ENCODE results near the gene TOR2A. TPM values are rescaled to one million over a fixed set of nuclear protein-coding genes. Genes with fewer than 3 reads are reported as not detected.

TOR2A gene
- total RNA-seq, 2 donors from 2014 or later: 15.7 to 16.7 TPM

GRCh38 chr9:127720865-127721227 is 14.2 kb downstream of the TOR2A start:
- no peak for TF ChIP-seq CTCF (conservative IDR thresholded peaks at IDR 0.05)
- Mint-ChIP-seq H3K27me3 (ENCODE audit: insufficient read depth) (no peaks in the 10 kb centered on the region), H3K27ac (no peak overlapping the region), H3K9me3 (no peaks in the 10 kb centered on the region), H3K4me3 (no peak overlapping the region), H3K4me1 (peaks cover 5% of the 10 kb centered on the region), H3K36me3 (ENCODE audit: low read depth) (no peaks in the 10 kb centered on the region)
- no peaks in the 10 kb centered on the region for H3K36me3 ChIP-seq (ENCODE audit: control insufficient read depth, insufficient read depth, low read length)
- no peak overlapping the region for H3K27ac ChIP-seq (ENCODE audit: low read depth, low read length)
- H3K4me3 ChIP-seq (ENCODE audit: low read length): no peak overlapping the region
- DNase-seq: no peak
- no peaks in the 10 kb centered on the region for H3K4me1 ChIP-seq (ENCODE audit: control insufficient read depth, insufficient read depth, low read length)
- no peaks in the 10 kb centered on the region for H3K27me3 ChIP-seq (ENCODE audit: control insufficient read depth, insufficient read depth, low read length, poor library complexity, severe bottlenecking)
- H3K9ac ChIP-seq (ENCODE audit: extremely low read depth, low read length, poor library complexity, severe bottlenecking): no peak overlapping the region
- H3K9me3 ChIP-seq (ENCODE audit: control insufficient read depth, low read length): no peaks in the 10 kb centered on the region

GRCh38 chr9:127720031-127720864 is 14.8 kb downstream of the TOR2A start:
- Histone ChIP-seq H3K4me1 (ENCODE audit: control insufficient read depth, insufficient read depth, low read length) (no peaks in the 10 kb centered on the region), H3K9ac (ENCODE audit: extremely low read depth, low read length, poor library complexity, severe bottlenecking) (no peak overlapping the region), H3K27ac (ENCODE audit: low read depth, low read length) (no peak overlapping the region), H3K4me3 (ENCODE audit: low read length) (no peak overlapping the region), H3K27me3 (ENCODE audit: control insufficient read depth, insufficient read depth, low read length, poor library complexity, severe bottlenecking) (no peaks in the 10 kb centered on the region), H3K9me3 (ENCODE audit: control insufficient read depth, low read length) (no peaks in the 10 kb centered on the region), H3K36me3 (ENCODE audit: control insufficient read depth, insufficient read depth, low read length) (no peaks in the 10 kb centered on the region)
- no peaks in the 10 kb centered on the region for H3K27me3 Mint-ChIP-seq (ENCODE audit: insufficient read depth)
- no peak for DNase-seq
- H3K4me3 Mint-ChIP-seq: no peak overlapping the region
- no peak for TF ChIP-seq CTCF (conservative IDR thresholded peaks at IDR 0.05)
- H3K36me3 Mint-ChIP-seq (ENCODE audit: low read depth): no peaks in the 10 kb centered on the region
- H3K4me1 Mint-ChIP-seq: peaks cover 5% of the 10 kb centered on the region
- H3K27ac Mint-ChIP-seq: no peak overlapping the region
- H3K9me3 Mint-ChIP-seq: no peaks in the 10 kb centered on the region
- WGBS, 2 experiments (ENCODE audit: insufficient coverage in 1 of 2, insufficient read length in 1 of 2): 89 to 90% methylated on average over 7 to 12 of the region's 12 CpGs

- Mint-ChIP-seq H3K36me3 (ENCODE audit: low read depth) (no peaks in the 10 kb centered on the region), H3K27me3 (ENCODE audit: insufficient read depth) (peaks cover 2% of the 10 kb centered on the region), H3K27ac (no peak overlapping the region), H3K9me3 (no peaks in the 10 kb centered on the region), H3K4me1 (peaks cover 5% of the 10 kb centered on the region), H3K4me3 (no peak overlapping the region)
- TF ChIP-seq CTCF (conservative IDR thresholded peaks at IDR 0.05): no peak
- Histone ChIP-seq H3K4me3 (ENCODE audit: low read length) (no peak overlapping the region), H3K36me3 (ENCODE audit: control insufficient read depth, insufficient read depth, low read length) (no peaks in the 10 kb centered on the region), H3K9ac (ENCODE audit: extremely low read depth, low read length, poor library complexity, severe bottlenecking) (no peak overlapping the region), H3K27ac (ENCODE audit: low read depth, low read length) (no peak overlapping the region), H3K4me1 (ENCODE audit: control insufficient read depth, insufficient read depth, low read length) (no peaks in the 10 kb centered on the region), H3K9me3 (ENCODE audit: control insufficient read depth, low read length) (no peaks in the 10 kb centered on the region), H3K27me3 (ENCODE audit: control insufficient read depth, insufficient read depth, low read length, poor library complexity, severe bottlenecking) (no peaks in the 10 kb centered on the region)
- 88 to 96% methylated on average over 4 to 5 of the region's 5 CpGs for WGBS, 2 experiments (ENCODE audit: insufficient coverage in 1 of 2, insufficient read length in 1 of 2)
- DNase-seq: no peak
These were observed 17.3 kb downstream of the TOR2A start for GRCh38 chr9:127717766-127718165.
